GM12865 (cell line): ENCODE results near the gene ANXA4.

Source experiments
- DNase-seq: peaks from one replicate; pipeline ENCODE4 v3.0.0; 2010; ENCODE audit warnings: low read depth
- H3K4me3 ChIP-seq: 2 replicates; pipeline ENCODE4 v1.5.1; 2011; ENCODE audit warnings: mild to moderate bottlenecking, low read depth, low read length, control low read depth
- TF ChIP-seq, protein P1 (sequence below): IDR thresholded peaks from 2 replicates; pipeline ENCODE4 v1.5.1; 2011; ENCODE audit warnings: low read length, control low read depth, low read depth, inconsistent platforms; ENCODE audit not compliant: insufficient read depth; ENCODE audit errors: missing control alignments

Gene ANXA4

DNA sequence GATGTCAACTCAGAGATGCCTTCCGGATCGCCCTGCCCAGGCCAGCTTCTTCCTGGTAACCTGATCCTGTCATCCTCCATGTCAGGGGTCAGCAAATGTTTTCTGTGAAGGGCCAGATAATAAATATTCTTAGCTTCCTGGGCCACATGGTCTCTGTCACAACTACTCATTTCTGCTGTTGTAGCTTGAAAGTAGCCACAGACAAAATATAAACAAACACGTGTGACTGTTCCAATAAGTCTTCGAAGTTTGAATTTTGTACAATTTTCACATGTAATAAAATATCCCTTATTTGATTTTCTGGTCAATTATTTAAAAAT, 35.8 kb downstream of the ANXA4 start:
- DNase-seq: no peak
- TF ChIP-seq, protein P1, sequence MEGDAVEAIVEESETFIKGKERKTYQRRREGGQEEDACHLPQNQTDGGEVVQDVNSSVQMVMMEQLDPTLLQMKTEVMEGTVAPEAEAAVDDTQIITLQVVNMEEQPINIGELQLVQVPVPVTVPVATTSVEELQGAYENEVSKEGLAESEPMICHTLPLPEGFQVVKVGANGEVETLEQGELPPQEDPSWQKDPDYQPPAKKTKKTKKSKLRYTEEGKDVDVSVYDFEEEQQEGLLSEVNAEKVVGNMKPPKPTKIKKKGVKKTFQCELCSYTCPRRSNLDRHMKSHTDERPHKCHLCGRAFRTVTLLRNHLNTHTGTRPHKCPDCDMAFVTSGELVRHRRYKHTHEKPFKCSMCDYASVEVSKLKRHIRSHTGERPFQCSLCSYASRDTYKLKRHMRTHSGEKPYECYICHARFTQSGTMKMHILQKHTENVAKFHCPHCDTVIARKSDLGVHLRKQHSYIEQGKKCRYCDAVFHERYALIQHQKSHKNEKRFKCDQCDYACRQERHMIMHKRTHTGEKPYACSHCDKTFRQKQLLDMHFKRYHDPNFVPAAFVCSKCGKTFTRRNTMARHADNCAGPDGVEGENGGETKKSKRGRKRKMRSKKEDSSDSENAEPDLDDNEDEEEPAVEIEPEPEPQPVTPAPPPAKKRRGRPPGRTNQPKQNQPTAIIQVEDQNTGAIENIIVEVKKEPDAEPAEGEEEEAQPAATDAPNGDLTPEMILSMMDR: no peak
- no peak overlapping the region for H3K4me3 ChIP-seq

DNA sequence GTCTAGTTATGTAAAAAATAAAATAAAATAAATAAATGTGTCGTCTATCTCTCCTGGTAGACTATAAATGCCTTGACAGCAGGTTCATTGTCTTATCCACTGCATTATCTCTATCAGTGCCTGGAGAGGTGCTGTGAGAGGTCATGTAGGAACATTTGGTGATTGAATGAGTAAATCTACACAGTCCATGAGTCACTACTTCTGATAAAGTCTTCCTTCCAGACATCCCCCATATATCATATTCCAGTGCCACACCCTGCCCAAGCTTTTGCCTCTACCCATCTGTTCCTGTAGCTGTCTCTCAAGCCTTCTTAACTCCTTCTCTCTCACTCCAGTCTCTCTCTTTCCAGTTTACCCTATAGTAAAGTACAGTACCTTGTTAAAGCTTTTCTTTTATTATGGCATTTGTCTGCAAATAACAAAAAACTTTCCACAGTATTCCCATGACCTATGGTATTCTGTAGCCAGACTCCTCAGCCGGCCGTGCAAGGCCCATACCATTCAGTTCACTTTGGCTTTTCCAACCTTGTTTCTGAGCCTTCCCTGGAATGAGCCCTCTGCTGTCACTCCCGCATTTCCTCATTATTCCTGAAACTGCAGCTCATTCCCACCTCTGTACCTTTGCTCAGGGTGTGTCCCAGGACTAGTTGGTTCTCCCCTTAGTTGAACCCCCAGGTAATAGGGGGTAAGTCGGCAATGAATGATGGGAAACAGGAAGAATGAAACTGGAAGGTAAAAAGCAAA, 37.5 kb downstream of the ANXA4 start:
- no peak overlapping the region for H3K4me3 ChIP-seq
- TF ChIP-seq, protein P1: no peak
- no peak for DNase-seq

DNA sequence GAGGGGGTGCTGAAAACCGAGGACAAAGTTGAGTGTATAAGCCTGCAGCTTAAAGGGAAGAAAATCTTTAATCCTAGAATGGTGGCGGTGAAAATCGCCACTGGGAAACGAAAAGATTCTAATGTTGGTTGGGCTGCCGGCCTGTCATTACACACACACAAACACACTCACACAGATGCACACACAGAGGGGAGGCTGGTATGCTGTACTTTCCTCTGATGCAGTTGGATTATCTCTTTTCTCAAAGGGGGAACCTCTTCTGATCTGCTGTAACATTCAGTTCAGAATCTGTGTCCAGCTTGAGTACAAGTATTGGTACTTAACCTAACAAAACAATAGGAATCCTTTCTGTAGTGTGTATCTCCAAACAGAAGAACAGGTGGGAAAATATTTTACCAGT, 39.0 kb downstream of the ANXA4 start:
- TF ChIP-seq, protein P1: no peak
- DNase-seq: no peak
- no peak overlapping the region for H3K4me3 ChIP-seq

DNA sequence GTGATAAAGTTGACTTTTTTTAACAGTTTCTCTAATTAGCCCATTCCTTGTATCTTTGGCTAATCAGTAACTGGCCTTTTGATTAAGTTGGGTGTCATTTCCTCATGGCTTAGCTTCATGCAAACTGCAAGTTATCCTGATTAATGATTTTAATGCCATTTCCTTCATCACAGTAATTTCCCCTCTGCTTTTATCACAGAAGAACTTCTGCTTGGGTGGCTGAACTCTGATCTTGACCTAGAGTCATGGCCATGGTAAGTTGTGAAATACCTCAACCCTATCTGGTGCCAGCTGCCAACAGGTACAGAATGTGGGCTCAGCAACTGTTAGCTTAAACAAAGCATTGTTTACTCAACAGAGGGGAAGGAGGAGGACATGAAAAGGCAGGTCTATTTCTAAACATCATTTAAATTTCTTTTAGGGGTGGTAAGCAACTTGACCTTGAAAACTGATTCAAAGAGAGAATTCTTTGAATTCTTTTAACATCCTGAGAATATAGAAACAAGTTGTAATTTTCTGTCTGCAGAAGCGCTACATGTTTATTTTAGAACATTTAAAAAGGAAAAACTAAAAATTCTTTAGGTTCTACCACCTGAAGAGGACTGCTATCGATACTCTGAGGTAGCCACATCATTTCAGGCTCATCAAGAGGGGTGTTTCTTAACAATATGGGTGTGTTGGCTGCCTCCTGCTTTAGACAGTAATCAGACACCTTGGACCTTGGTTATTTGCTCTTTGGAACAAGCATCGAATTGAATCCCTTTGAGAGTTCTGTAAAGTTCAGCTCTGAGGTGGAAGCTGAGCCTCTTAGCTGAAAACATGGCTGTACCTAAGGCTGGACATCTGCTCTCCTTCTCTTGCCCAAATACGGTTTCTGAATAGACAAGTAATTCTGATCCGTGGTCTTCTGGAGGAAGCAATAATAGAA, 39.7 kb downstream of the ANXA4 start:
- TF ChIP-seq, protein P1: no peak
- H3K4me3 ChIP-seq: no peak overlapping the region
- peak; percentile 37 for DNase-seq

DNA sequence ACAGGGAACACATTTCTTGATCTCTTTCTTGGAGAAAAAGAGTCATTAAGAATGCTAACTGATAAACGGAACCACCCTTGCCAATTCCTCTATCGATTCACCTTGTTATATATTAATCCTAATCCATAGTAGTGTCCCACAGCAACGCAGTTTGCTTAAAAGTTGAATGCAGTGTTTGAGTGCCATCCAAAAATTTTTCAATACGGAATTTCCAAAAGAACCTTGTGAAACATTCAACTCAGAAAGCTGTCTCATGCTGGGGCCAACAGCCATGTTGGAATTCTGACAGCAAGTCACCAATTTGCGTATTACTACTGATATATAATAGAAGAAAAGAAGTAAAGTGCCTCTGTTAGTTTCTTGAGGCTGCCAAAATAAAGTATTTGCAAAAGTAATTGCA, 42.3 kb downstream of the ANXA4 start:
- no peak for DNase-seq
- TF ChIP-seq, protein P1: no peak
- H3K4me3 ChIP-seq: no peak overlapping the region

DNA sequence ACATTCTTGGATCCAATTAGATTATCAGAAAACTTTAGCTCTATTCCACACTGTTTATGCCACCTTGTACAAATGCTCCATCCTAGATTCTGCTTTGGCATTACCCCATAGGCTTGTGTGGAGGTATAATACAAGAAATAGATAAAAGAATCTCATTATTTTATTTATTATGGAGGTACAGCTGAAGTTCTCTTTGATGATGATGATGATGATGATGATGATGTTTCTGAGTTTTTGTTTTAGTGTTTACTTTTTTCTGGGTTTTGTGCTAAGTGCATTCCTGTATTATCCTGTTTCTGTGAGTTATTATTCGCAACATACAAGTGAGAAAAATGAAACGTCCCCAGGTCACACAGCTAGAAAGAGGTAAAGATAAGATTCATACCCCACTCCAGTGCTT, 43.4 kb downstream of the ANXA4 start:
- H3K4me3 ChIP-seq: no peak overlapping the region
- TF ChIP-seq, protein P1: no peak
- DNase-seq: no peak
